DOHH2 (cell line): ENCODE data around the gene ARRB1.

Experiments used
- EZH2phosphoT487 ChIP-seq: fragments of 200-600 bp; sonication (generic); IDR thresholded peaks from 2 replicates; pipeline ENCODE4 v1.6.1; 2017; ENCODE audit warnings: borderline replicate concordance, mild to moderate bottlenecking, antibody characterized with exemption, low read length, moderate library complexity, mixed read lengths
- TF ChIP-seq, protein P1 (sequence below): fragments of 200-600 bp; sonication (generic); IDR thresholded peaks from one replicate; pipeline ENCODE4 v1.5.1; 2014; ENCODE audit warnings: antibody characterized with exemption, mild to moderate bottlenecking, low read depth, low read length; ENCODE audit not compliant: poor library complexity, severe bottlenecking

DNA sequence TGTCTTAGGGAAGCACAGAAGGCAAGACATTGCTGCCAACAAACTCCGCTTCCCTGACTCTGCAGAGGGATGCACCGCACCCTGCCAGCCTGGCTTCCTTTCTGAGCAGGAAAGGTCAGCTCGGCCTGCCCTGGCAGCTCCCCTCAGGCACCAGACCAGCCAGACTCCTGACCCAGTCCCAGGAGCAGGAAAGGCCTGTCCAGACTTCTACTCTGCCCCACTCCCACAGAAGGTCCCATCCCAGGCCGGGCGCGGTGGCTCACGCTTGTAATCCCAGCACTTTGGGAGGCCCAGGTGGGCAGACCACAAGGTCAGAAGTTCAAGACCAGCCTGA is 17.7 kb downstream of the ARRB1 start:
- TF ChIP-seq, protein P1, sequence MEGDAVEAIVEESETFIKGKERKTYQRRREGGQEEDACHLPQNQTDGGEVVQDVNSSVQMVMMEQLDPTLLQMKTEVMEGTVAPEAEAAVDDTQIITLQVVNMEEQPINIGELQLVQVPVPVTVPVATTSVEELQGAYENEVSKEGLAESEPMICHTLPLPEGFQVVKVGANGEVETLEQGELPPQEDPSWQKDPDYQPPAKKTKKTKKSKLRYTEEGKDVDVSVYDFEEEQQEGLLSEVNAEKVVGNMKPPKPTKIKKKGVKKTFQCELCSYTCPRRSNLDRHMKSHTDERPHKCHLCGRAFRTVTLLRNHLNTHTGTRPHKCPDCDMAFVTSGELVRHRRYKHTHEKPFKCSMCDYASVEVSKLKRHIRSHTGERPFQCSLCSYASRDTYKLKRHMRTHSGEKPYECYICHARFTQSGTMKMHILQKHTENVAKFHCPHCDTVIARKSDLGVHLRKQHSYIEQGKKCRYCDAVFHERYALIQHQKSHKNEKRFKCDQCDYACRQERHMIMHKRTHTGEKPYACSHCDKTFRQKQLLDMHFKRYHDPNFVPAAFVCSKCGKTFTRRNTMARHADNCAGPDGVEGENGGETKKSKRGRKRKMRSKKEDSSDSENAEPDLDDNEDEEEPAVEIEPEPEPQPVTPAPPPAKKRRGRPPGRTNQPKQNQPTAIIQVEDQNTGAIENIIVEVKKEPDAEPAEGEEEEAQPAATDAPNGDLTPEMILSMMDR: no peak
- no peak for TF ChIP-seq EZH2phosphoT487
